ENCODE measurements around the gene GXYLT2.

GXYLT2 gene

GRCh38 chr3:72887705-72888545 lies at the start of gene GXYLT2:
TSS of gene GXYLT2 (plus strand) at chr3:72888046. CDS start at chr3:72888234, 188 bp downstream.
- peak within 1 kb of the TSS; percentile 69 for H3K4me3 ChIP-seq (ENCODE audit: low read depth, low read length)
- DNase-seq (ENCODE audit: low read depth), result no peak

- H3K4me3 ChIP-seq (ENCODE audit: low read depth, low read length), result no peak overlapping the region
- no peak for DNase-seq (ENCODE audit: low read depth)
These were observed 48.8 kb upstream of the GXYLT2 start for GRCh38 chr3:72839057-72839456.

GRCh38 chr3:72844436-72844993 lies 43.3 kb upstream of the GXYLT2 start:
- no peak overlapping the region for H3K4me3 ChIP-seq (ENCODE audit: low read depth, low read length)
- DNase-seq (ENCODE audit: low read depth), result no peak

GRCh38 chr3:72846166-72846565 lies 41.7 kb upstream of the GXYLT2 start:
- no peak for DNase-seq (ENCODE audit: low read depth)
- no peak overlapping the region for H3K4me3 ChIP-seq (ENCODE audit: low read depth, low read length)

GRCh38 chr3:72847282-72847681 lies 40.6 kb upstream of the GXYLT2 start:
- DNase-seq (ENCODE audit: low read depth), result no peak
- H3K4me3 ChIP-seq (ENCODE audit: low read depth, low read length), result peak overlapping the region; percentile 98

GRCh38 chr3:72847751-72848702 lies 39.8 kb upstream of the GXYLT2 start, which contains the start of gene SHQ1:
TSS of gene SHQ1 (minus strand) at chr3:72848445. CDS start at chr3:72848340, 105 bp downstream.
- peak; percentile 74 for DNase-seq (ENCODE audit: low read depth)
- H3K4me3 ChIP-seq (ENCODE audit: low read depth, low read length), result peak within 1 kb of the TSS; percentile 98

GRCh38 chr3:72848703-72849081 lies 39.2 kb upstream of the GXYLT2 start:
- H3K4me3 ChIP-seq (ENCODE audit: low read depth, low read length), result peak overlapping the region; percentile 98
- no peak for DNase-seq (ENCODE audit: low read depth)

- DNase-seq (ENCODE audit: low read depth), result no peak
- no peak overlapping the region for H3K4me3 ChIP-seq (ENCODE audit: low read depth, low read length)
These were observed 32.8 kb upstream of the GXYLT2 start for GRCh38 chr3:72855001-72855400.

- H3K4me3 ChIP-seq (ENCODE audit: low read depth, low read length), result no peak overlapping the region
- no peak for DNase-seq (ENCODE audit: low read depth)
These were observed 27.8 kb upstream of the GXYLT2 start for GRCh38 chr3:72860053-72860452.

- H3K4me3 ChIP-seq (ENCODE audit: low read depth, low read length), result no peak overlapping the region
- DNase-seq (ENCODE audit: low read depth), result no peak
These were observed 27.0 kb upstream of the GXYLT2 start for GRCh38 chr3:72860846-72861245.

GRCh38 chr3:72862314-72863090 lies 25.3 kb upstream of the GXYLT2 start:
- no peak for DNase-seq (ENCODE audit: low read depth)
- no peak overlapping the region for H3K4me3 ChIP-seq (ENCODE audit: low read depth, low read length)

GRCh38 chr3:72872183-72872582 lies 15.7 kb upstream of the GXYLT2 start:
- DNase-seq (ENCODE audit: low read depth), result no peak
- H3K4me3 ChIP-seq (ENCODE audit: low read depth, low read length), result no peak overlapping the region

GRCh38 chr3:72887343-72887704 lies 522 bp upstream of the GXYLT2 start:
- no peak for DNase-seq (ENCODE audit: low read depth)
- H3K4me3 ChIP-seq (ENCODE audit: low read depth, low read length), result peak overlapping the region; percentile 69

- DNase-seq (ENCODE audit: low read depth), result no peak
- H3K4me3 ChIP-seq (ENCODE audit: low read depth, low read length), result peak overlapping the region; percentile 69
These were observed 882 bp downstream of the GXYLT2 start for GRCh38 chr3:72888546-72889309.

GRCh38 chr3:72889310-72890165 lies 1.7 kb downstream of the GXYLT2 start:
- H3K4me3 ChIP-seq (ENCODE audit: low read depth, low read length), result peak overlapping the region; percentile 69
- DNase-seq (ENCODE audit: low read depth), result no peak

- H3K4me3 ChIP-seq (ENCODE audit: low read depth, low read length), result peak overlapping the region; percentile 69
- DNase-seq (ENCODE audit: low read depth), result no peak
These were observed 2.5 kb downstream of the GXYLT2 start for GRCh38 chr3:72890166-72890925.

All from skeletal muscle cell (primary cell).